Prostate gland (tissue), 2 donors: ENCODE measurements around the gene STUM. TPM values are rescaled to one million over a fixed set of nuclear protein-coding genes. Genes with fewer than 3 reads are reported as not detected.

Source experiments
- DNase-seq: peaks from one replicate; pipeline ENCODE4 v3.0.0-alpha.2; 2019; ENCODE audit warnings: low spot score
- H3K27ac ChIP-seq, 2 donors: fragments of 200-600 bp; sonication (generic); 2 replicates each; pipeline ENCODE4 v1.5.1; 2017 to 2019
- H3K27me3 ChIP-seq: fragments of 200-600 bp; sonication (generic); replicated peaks from 2 replicates; pipeline ENCODE4 v1.5.1; 2019; ENCODE audit not compliant: insufficient read depth
- H3K36me3 ChIP-seq, 2 donors: fragments of 200-600 bp; sonication (generic); 1 replicate in 1 of 2; 2 replicates in 1 of 2; pipeline versions ENCODE4 v1.5.1 to v1.8.1; 2017 to 2019
- H3K4me1 ChIP-seq: fragments of 200-600 bp; sonication (generic); replicated peaks from 2 replicates; pipeline ENCODE4 v1.5.1; 2019
- H3K4me3 ChIP-seq, 2 donors: fragments of 200-600 bp; sonication (generic); 2 replicates each; pipeline ENCODE4 v1.5.1; 2017 to 2019
- H3K9me3 ChIP-seq: fragments of 200-600 bp; sonication (generic); 2 replicates; pipeline ENCODE4 v1.5.1; 2017
- CTCF ChIP-seq, 4 experiments: fragments of 200-600 bp in 2 of 4; fragments of 450-650 bp in 2 of 4; sonication (generic) in 2 of 4; IDR thresholded peaks; 1 replicate in 3 of 4; 2 replicates in 1 of 4; pipeline ENCODE4 v1.5.1; 2016 to 2019; ENCODE audit warnings: antibody characterized with exemption in 4 of 4, mild to moderate bottlenecking in 2 of 4, moderate library complexity in 2 of 4
- POLR2A ChIP-seq: fragments of 450-650 bp; IDR thresholded peaks from one replicate; pipeline ENCODE4 v1.6.1; 2016; ENCODE audit warnings: antibody characterized with exemption, mild to moderate bottlenecking
- POLR2AphosphoS5 ChIP-seq: sonication (generic); formaldehyde crosslinking; IDR thresholded peaks from one replicate; pipeline ENCODE4 v1.6.1; 2017; ENCODE audit warnings: antibody characterized with exemption
- WGBS: methylation state at CpG from one replicate; pipeline ENCODE4 v1.1.5; 2018; 5-methylcytosine and 5-hydroxymethylcytosine counted together
- intact Hi-C: fragments of 100-400 bp; cut with DNase I; formaldehyde crosslinking; loops from one replicate; pipeline ENCODE4 v1.14.2; 2022
- total RNA-seq, 2 donors: library from RNA; depleted of rRNA; stranded (reverse); fragments of >200 nt; gene quantifications; one replicate each; pipeline ENCODE4 v1.1.0, GENCODE V29; 2016

Gene STUM
- total RNA-seq, 2 donors from 2014 or later: 1.9 to 4.3 TPM

DNA sequence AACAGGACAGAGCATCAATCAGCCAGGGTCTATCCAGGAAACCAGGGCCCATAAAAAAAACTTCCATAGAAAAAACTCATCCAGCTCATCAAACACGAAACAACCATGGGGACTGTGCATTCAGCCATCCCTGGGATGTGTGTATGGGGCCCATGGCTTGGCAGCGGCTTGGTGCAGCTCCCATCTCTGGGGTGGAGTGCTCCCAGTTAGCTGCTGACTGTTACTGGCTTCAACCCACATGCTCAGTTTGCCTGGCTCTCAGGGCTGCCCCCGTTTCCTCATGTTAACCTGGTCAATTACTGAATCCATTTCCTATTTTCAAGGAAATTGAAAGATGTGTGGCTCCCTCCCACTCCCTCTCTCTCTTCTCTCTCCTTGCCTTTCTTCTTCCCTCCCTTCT lies 37.3 kb upstream of the STUM start:
- no peaks in the 10 kb centered on the region for H3K27me3 ChIP-seq
- H3K4me1 ChIP-seq: no peaks in the 10 kb centered on the region
- H3K4me3 ChIP-seq: no peak overlapping the region
- no peak for DNase-seq
- WGBS: 85% methylated on average over 3 of the region's 3 CpGs
- no peak for TF ChIP-seq POLR2A
- TF ChIP-seq POLR2AphosphoS5: no peak
- TF ChIP-seq CTCF (IDR thresholded peaks at IDR 0.05): no peak
- intact Hi-C loops: no loop called here
- H3K9me3 ChIP-seq: no peaks in the 10 kb centered on the region
- no peak overlapping the region for H3K27ac ChIP-seq
- no peaks in the 10 kb centered on the region for H3K36me3 ChIP-seq

DNA sequence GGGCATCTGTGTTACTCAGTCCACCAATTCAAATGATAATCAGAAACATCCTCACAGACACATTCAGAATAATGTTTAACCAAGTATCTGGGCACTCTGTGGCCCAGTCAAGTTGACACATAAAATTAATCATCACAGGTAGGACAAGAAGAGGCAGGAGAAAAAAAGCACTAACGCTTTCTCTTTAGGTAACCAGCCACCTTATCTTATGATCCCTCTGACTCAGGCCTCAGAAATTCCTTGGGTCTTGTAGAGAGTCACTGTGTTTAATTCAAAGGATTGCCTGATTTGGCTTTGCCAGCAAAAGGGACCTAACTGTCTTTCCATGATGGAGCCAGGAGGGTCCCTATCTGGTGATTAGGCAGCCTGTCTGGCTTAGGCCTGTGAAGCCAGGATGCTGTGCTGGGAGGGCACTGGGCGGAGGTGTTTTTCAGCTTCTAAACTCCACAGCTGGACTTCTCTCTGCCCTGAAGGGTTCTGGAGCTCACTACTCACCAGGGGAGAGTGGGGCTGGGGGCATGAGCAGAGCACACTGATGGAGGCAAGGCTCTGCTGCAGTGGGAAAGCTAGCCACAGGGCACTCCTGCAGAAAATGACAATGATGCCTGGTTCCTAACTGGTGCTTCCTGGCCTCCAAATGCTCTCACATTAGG lies 36.4 kb upstream of the STUM start:
- Histone ChIP-seq H3K4me3 (no peak overlapping the region), H3K9me3 (no peaks in the 10 kb centered on the region), H3K4me1 (no peaks in the 10 kb centered on the region), H3K36me3 (no peaks in the 10 kb centered on the region), H3K27ac (no peak overlapping the region), H3K27me3 (no peaks in the 10 kb centered on the region)
- 88% methylated on average over 2 of the region's 2 CpGs for WGBS
- intact Hi-C loops: no loop called here
- no peak for DNase-seq
- TF ChIP-seq POLR2A (no peak), POLR2AphosphoS5 (no peak), CTCF (IDR thresholded peaks at IDR 0.05) (no peak)

GRCh38 chr1:226518375-226518774 lies 30.2 kb upstream of the STUM start:
- Histone ChIP-seq H3K4me3 (no peak overlapping the region), H3K36me3 (no peaks in the 10 kb centered on the region), H3K9me3 (no peaks in the 10 kb centered on the region), H3K27ac (no peak overlapping the region), H3K27me3 (no peaks in the 10 kb centered on the region), H3K4me1 (no peaks in the 10 kb centered on the region)
- DNase-seq: no peak
- intact Hi-C loops: no loop called here
- 88% methylated on average over 3 of the region's 3 CpGs for WGBS
- no peak for TF ChIP-seq CTCF (IDR thresholded peaks at IDR 0.05)
- no peak for TF ChIP-seq POLR2AphosphoS5
- no peak for TF ChIP-seq POLR2A

DNA sequence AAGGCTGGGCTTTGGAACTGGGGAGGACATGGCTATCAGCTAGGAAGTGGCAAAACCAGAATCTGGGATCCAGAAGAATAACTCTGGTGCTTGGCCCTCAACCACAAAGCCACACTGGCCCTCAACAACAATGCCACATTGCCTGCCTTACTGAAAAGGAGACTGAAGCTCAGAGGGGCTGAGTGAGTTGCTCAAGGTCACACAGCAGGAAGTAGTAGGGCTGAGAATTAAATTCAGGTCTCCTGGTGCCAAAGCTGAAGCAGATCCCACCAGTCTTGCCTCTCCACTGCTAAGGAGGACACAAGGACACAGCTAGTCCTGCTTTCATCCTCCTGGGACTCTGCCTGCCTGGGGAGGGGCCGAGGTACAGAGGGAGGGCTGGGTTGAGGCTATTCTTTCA lies 29.4 kb upstream of the STUM start:
- TF ChIP-seq POLR2AphosphoS5 (no peak), POLR2A (no peak)
- DNase-seq: no peak
- Histone ChIP-seq H3K4me1 (no peaks in the 10 kb centered on the region), H3K36me3 (no peaks in the 10 kb centered on the region), H3K27me3 (no peaks in the 10 kb centered on the region), H3K9me3 (no peaks in the 10 kb centered on the region), H3K4me3 (no peak overlapping the region), H3K27ac (no peak overlapping the region)
- intact Hi-C loops: no loop called here
- WGBS: 100% methylated on average over 1 of the region's 1 CpG

DNA sequence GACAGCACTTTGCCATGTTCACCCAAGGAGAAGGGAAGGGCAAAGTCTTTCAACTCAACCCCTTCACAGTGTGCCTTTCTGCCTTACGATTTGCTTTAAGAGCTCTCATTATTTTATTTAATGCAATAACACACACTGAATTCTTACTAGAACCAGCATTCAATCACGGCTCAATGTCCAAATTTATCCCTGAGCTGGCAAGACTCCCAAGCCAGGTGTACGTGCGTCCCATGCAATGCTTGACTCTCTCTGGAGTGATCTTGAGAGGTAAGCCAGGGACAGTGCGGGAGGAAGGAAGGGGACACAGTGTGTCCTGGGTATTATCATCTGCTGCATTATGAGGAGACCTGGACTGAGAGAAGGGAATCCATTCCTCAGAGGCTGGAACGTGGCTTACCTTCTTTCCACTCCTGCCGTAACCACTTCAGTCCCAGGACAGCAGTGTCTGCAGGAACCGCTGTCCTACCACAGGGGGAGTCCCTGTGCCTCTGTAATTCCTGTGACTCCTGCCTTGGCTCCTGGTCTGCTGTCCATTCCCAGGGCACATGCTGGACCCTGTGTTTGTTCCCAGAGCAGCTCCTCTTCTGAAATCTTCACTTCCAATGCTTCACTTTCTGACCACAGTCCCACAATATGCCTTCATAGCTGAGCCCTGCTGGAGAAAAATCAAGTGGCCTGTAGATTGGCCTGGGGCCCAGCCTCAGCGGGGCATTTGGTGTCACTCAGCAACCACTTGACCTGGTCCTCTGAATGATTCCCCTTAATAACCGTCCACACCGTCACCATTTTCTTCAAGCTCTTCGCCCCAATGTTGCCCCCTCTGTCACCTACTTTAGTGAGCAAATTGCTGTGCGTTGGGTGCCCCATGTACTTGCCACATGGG lies 28.6 kb upstream of the STUM start:
- Histone ChIP-seq H3K4me3 (no peak overlapping the region), H3K36me3 (no peaks in the 10 kb centered on the region), H3K27ac (no peak overlapping the region), H3K4me1 (no peaks in the 10 kb centered on the region), H3K27me3 (no peaks in the 10 kb centered on the region), H3K9me3 (no peaks in the 10 kb centered on the region)
- DNase-seq: no peak
- 64% methylated on average over 13 of the region's 13 CpGs for WGBS
- no peak for TF ChIP-seq POLR2AphosphoS5
- TF ChIP-seq POLR2A: no peak
- no peak for TF ChIP-seq CTCF (IDR thresholded peaks at IDR 0.05)
- intact Hi-C loops: no loop called here
